Kidney glomerular epithelial cell (primary cell): ENCODE data around the gene AGPS.
A peak's percentile ranks its signal among the peaks of the same experiment; 100 is the strongest.
"Not testable (repeated sequence)": the region's sequence is repeated elsewhere in the genome, so short reads cannot be mapped to it uniquely, and the experiment has no call there.

Experiments
- DNase-seq: peaks from one replicate; lab custom pipeline; 2025; lab: John Stamatoyannopoulos, UW

The AGPS gene

DNA sequence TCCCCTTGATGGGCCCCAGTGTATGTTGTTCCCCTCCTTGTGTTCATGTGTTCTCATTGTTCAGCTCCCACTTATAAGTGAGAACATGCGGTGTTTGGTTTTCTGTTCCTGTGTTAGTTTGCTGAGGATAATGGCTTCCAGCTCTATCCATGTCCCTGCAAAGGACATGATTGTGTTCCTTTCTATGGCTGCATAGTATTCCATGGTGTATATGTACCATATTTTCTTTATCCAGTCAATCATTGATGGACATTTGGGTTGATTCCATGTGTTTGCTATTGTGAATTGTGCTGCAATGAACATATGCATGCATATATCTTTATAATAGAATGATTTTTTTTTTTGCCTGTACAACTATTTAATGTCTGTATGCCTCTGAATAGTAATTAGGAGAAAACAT lies 31.5 kb downstream of the AGPS start:
- DNase-seq = not testable (repeated sequence)

DNA sequence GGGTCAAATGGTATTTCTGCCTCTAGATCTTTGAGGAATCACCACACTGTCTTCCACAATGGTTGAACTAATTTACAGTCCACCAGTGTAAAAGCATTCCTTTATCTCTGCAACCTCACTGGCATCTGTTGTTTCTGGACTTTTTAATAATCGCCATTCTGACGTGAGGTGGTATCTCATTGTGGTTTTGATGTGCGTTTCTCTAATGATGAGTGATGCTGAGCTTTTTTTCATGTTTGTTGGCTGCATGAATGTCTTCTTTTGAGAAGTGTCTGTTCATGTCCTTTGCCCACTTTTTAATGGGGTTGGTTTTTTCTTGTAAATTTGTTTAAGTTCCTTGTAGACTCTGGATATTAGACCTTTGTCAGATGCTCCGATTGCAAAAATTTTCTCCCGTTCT lies 32.0 kb downstream of the AGPS start:
- DNase-seq = not testable (repeated sequence)

DNA sequence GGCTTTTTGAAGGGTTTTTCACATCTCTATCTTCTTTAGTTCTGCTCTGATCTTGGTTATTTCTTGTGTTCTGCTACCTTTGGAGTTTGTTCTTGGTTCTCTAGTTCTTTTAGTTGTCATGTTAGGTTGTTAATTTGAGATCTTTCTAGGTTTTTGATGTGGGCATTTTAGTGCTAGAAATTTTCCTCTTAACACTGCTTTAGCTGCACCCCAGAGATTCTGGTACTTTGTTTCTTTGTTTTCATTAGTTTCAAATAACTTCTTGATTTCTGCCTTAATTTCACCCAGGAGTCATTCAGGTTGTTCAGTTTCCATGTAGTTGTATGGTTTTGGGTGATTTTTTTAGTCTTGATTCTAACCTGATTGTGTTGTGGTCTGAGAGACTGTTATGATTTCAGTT lies 34.7 kb downstream of the AGPS start:
- DNase-seq = no peak

DNA sequence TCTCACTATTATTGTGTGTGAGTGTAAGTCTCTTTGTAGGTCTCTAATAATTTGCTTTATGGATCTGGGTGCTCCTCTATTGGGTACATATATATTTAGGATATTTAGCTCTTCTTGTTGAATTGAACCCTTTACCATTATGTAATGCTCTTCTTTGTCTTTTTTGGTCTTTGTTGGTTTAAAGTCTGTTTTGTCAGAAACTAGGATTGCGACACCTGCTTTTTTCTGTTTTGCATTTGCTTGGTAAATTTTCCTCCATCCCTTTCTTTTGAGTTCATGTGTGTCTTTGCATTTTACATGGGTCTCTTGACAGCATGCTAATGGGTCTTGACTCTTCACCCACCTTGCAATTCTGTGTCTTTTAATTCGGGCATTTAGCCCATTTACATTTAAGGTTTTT lies 35.4 kb downstream of the AGPS start:
- DNase-seq = not testable (repeated sequence)

DNA sequence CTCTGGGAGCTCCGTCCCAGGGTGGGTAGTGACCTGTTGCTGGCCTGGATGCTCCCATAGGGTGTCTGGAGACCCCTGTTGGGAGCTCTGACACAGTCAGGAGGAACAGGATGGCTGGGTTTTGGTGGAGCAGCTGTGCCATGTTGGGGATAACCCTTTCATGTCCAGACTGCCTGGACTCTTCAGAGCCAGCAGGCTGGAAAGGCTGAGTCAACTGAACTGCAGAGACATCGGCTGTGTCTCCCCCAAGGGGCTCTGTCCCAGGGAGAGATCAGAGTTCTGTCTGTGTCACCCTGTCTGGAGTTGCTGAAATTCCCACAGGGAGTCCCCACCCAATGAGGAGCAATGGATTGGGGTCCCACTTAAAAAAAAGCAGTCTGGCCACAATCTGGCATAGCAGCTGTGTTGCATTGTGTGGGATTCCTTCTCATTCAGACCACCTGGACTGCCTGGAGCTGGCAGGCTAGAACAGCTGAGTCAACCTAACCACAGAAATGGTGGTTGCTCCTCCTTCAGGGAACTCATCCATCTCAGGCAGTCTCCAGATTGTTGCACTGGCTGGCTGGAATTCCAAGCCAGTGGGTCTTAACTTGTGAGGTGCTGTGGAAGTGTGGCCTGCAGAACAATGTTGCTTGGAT lies 37.2 kb downstream of the AGPS start:
- peak; percentile 85 for DNase-seq

DNA sequence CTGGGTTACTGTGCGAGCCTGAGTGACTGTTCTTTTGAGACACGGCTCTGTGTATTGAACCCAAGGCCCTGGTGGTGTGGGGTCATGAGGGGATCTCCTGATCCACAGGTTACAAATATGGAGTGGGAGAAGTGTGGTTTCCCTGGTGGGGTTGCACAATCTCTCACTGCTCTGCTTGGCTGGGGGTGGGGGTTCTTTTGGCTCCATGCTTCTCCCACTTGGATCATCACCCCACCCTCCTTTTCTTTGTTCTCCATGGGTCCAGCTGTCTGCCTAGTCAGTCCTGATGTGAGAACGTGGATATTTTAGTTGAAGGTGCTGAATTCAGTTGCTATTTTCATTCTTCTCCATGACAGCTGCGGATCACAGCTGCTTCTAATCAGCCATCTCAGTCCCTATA lies 37.8 kb downstream of the AGPS start:
- DNase-seq = no peak

DNA sequence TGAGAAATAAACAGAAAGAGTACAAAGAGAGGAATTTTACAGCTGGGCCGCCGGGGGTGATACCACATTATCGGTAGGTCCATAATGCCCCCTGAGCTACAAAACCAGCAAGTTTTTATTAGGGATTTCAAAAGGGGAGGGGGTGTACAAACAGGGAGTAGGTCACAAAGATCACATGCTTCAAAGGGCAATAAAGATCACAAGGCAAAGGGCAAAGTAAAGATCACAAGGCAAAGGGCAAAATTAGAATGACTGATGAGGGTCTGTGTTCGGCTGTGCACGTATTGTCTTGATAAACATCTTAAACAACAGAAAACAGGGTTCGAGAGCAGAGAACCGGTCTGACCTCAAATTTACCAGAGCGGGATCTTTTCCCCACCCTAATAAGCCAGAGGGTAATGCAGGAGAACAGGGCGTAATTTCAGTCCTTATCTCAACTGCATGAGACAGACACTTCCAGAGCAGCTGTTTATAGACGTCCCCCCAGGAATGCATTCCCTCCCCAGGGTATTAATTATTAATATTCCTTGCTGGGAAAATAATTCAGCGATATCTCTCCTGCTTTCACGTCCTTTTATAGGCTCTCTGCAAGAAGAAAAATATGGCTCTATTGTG lies 38.6 kb downstream of the AGPS start:
- not testable (repeated sequence) for DNase-seq

DNA sequence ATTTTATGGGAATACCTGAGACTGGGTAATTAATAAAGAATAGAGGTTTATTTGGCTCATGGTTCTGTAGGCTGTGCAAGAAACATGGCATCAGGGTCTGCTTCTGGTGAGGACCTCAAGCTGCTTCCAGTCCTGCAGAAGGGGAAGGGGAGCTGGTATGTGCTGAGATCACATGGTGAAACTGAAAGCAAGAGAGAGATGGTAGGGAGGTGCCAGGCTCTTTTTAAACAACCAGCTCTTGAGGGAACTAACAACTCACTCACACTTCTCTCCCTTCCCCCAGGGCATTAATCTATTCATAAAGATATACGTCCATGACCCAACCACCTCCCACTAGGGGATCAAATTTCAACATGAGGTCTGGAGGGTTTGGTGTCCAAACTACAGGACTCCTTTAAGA lies 40.1 kb downstream of the AGPS start:
- no peak for DNase-seq

DNA sequence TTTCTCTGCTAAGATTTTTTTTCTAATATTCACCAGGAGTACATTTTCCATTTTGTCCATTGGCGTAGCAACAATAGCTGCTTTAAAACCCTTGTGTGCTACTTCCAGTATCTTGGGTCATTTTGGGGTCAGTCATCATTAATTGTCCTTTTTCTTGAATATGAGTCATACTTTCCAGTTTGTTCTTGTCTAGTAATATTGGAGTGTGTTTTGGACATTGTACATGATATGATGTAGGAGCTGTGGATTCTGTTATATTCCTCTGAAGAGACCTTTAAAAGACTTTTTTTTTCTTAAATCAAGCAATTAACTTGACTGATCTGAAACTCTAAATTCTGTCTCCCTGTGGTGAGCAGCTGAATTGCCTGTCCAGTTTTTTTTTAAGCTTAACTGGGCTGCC lies 40.8 kb downstream of the AGPS start:
- DNase-seq = no peak

DNA sequence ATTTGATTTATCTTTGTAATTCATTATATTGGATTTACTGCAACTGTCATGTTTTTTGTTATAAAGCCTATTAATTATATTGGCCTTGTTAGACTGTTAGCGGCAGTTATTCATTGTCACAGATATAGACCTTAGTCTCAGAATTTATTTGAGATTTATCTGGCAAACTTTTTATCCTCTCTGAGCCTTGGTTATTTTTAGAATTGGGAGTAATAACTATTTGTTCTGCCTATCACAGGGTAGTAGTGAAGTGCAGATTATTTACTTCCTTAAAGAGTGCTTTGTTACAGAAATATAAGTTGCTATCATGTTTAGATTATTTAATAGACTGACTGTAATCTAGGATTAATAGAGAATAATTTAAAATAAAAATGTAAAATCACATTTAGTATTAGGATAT lies 41.9 kb downstream of the AGPS start:
- DNase-seq = no peak

DNA sequence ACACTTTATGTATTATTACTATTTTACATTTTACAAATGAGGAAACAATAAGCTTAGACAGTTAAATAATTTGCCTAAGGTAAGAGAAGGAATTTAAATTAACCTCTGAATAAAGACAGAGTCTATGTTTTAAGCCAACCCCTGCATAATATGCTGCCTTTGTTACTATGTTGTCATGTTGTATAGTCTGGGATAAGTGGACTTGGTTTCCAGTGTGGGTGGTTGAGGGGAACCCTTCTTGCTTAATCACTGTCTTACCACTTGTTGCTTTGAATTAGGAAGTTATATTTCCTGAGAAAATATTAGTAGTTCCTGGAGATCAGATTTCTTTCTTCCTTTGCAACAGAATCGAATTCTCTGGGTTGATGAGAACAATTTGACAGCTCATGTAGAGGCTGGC lies 52.6 kb downstream of the AGPS start:
- DNase-seq = no peak

DNA sequence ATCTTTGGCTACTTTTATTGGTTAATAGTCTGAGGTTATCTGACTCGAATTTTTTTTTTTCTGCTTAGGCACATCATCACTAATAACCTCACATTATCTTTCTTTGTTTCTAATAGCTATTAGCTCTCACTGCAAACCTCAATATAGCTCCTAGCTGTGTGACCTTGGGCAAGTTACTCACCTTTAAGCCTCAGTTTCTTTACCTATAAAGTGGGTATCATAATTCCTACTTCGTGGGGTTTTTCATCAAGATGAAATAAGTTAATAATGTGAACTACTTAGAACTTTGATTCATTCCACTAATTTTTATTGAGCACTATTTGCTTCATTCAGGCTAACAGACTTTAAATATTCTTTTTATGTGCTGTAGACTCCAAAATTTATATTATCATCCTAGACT lies 55.5 kb downstream of the AGPS start:
- no peak for DNase-seq

DNA sequence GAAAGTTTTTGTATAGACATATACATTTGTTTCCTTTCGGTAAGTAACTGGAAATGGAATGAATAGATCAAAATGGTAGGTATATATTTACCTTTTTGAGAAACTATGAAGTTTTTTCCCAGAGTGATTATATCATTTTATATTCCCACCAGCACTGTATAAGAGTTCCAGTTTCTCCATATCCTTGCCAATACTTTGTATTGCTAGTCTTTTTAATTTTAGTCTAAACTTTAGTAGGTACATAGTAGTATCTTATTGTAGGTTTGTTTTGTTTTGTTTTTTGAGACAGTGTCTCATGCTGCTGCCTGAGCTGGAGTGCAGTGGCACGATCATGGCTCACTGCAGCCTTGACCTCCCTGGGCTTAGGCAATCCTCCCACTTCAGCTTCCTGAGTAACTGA lies 56.6 kb downstream of the AGPS start:
- no peak for DNase-seq

DNA sequence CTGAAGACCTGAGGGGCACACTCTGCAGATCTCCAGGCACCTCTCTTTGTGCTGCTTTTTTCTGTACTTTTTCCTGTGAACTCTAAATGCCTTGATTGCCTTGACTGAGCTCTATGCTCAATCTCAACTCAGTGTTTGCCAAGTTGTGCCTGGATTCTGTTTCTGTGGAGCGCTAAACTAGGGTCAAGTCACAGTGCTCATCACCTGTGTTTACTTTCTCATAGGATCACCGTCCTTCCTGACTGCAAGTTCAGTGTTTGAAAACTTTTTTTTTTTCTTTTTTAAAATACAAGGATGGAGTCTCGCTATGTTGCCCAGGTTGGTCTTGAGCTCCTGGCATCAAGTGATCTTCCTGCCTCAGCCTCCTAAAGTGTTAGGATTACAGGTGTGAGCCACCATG lies 62.6 kb downstream of the AGPS start:
- DNase-seq = no peak

DNA sequence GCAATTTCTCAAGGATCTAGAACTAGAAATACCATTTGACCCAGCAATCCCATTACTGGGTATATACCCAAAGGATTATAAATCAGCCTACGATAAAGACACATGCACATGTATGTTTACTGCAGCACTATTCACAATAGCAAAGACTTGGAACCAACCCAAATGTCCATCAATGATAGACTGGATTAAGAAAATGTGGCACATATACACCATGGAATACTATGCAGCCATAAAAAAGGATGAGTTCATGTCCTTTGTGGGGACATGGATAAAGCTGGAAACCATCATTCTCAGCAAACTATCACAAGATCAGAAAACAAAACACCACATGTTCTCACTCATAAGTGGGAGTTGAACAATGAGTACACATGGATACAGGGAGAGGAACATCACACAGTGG lies 67.2 kb downstream of the AGPS start:
- not testable (repeated sequence) for DNase-seq

DNA sequence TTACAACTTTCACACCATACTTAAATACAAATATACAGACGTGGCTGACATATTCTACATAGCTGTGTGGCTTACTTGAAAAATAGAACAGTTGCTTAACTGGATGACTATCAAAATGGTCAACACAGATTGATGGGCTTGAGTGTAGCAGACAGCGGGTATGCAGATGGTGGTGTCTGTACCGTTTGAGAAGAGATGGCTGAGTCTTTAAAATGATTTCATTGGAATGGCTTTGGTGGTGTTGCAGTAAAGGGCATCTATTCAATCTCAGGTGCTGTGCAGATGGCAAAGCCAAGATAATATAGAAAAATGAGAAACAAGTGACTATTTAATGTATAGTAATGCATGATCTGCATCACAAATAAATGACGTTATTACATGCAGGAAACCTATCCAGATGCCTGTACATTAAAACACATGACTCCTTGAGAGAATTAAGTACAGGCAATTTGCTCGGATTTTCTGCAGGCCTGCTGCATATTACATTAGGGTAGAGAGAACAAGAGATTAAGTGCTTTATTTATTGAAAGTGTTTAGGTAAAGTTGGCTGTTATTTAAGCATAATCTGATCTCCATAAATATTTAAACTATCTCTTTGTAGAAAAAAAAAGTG lies 68.5 kb downstream of the AGPS start:
- DNase-seq = no peak

DNA sequence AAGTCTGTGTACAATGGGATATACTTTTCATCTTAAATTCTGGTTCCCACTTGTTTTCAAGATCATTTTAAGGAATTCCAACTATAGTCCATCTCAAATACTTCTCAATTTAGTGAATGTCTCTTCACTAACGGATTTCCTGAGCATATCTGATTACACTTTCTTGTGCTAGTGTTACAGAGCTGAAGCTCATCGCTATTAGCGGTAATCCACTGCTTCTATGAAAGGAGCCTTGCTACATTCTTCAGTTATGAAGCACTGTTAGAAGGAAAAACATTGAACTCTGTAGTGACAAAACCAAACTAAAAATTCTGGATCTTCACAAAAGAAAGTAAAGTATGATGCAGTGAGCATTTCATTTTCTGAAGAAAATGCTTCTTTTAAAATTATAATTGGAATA lies 72.0 kb downstream of the AGPS start:
- DNase-seq = no peak

DNA sequence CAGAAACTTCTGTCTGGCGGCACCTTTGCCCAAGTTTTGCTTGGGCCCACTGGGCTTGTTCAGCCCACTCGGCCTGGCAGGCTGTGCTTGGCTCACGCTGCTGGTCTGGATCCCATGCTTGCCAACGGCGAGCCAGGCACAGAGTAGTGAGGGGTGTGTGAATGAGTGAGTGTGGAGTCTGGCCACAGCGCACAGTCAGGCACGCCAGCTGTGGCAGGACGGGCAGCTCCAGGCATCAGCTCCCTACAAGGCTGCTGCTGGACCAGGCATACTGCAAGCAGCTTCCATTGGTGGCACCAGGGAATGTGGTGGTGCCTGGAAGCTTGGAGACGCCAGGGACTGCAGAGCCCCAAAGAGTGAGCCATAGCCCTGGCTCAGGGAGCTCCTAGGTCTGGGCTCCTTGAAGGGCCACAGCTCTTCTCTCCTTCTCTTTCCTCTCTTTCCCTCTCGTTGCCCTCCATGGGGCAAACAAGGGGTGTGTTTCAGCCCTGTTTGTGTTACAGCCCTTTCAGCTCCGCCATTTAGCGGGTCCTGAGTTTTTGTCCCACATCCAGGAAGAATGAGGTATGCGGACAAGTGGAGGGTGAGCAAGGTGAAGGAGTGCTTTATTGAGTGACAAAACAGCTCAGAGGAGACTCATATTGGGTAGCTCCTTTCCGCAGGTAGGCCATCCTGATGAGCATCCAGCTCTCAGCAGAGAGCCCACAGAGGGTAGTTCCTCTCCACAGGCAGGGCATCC lies 73.0 kb downstream of the AGPS start:
- no peak for DNase-seq

DNA sequence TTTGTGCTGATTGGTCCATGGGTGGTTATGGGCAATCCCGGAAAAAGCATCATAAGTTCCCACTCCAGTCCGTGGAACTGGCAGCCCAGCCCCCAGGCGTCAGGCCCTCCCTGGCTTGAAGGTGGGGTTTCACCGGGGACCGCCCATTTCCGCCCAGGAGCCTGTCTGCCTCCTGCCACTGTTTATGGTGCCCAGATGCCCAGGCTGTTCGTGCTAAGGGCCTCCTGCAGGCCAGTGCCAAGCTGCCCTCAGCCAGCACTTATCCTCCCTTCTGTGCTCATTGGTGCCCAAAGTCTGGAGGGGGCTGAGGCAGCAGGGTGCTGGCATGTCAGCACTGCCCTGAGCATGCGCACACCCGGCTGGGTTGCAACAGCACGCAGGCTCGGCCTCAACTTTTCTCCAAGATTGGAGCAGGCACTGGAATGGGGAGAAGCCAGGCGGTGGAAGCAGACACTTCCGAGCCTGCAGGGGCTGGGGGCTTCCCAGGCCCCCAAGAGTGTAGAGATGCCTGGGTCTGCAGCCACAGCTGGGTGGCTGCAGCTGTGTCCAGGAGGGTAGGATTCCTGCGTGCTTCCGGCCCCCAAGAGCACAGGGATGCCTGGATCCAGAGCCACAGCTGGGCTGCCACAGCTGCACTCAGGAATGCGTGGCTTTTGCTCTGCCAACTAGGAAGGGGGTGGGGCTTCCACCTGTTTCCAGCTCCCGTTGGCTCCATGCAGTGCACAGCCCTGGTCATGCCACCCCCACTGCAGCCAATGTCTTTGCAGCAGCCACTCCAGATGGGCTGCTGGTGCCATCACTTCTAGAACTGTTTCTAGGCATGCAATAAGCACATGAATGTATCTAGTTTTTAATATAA lies 74.0 kb downstream of the AGPS start:
- no peak for DNase-seq

DNA sequence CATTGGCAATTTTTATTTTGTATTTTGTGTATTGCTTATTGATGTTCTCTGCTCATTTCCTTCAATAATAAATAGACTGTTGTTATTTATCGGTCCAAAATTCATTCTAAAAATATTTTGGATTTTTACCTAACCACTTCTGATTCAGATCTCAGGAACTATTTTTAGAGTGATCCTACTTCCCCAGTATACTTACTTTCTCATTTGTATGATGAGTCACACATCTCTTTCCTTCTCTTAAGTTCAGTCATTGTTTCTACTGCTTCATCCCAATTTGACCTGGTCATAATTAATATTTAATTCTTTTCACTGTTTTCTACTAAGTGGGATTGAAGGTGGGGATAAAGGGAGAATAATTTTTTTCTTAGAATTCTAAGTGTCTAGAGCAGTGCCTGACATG lies 75.1 kb downstream of the AGPS start:
- DNase-seq = peak; percentile 3

DNA sequence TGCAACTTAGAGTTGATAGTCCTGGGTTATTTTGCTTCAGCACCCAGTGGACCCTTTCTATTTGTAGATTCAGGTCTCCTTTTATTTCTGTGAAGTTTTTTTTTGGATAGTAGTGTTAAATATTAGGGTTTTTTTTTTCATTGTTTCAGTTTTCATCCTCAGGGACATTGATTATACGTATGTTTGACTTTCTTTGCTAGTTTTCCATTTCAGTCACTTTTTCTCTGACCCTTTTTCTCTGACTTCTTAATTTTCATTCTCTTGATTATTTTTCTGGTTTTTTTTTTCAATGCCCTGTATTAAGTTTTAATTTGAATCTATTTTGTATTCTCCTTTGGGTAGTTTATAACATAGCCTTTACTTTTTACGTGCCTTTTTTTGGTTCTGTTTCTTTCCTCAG lies 79.4 kb downstream of the AGPS start:
- DNase-seq = no peak

DNA sequence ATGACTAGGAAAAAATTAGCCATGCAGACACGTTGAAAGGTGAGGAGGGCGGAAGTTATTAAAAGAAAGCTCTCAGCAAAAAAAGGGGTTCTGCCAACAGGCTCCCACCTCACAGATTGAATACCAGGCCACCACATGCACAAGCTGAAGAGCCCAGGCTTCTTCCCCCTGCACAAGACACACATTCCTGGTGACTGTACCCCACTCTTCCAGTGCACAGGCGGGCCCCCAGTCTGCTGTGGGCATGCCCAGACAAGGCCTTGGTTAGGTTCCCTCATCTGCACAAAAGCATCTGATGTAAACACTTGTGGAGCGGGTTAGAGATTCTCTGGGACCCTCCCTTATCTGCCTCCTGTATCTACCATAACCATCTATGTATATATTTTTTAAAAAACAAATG lies 81.7 kb downstream of the AGPS start:
- no peak for DNase-seq
